Measurements from ENCODE around the gene TRIM66.

The TRIM66 gene

DNA sequence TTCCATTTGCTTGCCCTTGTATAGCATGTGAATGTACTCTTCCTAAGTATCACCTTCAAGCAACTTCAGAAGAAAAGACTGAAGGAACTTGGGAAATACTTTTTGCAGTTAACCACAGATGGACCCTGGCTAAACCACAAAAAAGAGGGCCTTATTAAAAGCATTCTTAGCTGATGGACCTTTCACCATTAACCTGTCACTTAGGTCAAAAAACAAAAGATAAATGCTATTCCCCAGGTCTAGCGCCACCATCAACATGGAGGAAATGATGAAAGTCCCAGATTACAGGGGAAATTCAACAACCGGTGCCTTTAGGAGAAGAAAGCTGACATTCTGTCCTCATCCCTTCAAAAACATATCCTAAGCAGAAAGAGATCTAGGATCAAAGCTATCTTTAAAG lies 117.9 kb downstream of the TRIM66 start:
- DNase-seq (ENCODE audit: low read depth), result no peak
